Osteocyte (in vitro differentiated cells): ENCODE measurements around the gene LRRN3. TPM values are rescaled to one million over a fixed set of nuclear protein-coding genes. Genes with fewer than 3 reads are reported as not detected.
A peak's percentile ranks its signal among the peaks of the same experiment; 100 is the strongest.

Experiments
- DNase-seq: peaks from one replicate; pipeline ENCODE4 v3.0.0; 2021; ENCODE audit warnings: mixed read lengths; ENCODE audit not compliant: unreplicated experiment; ENCODE audit errors: extremely low spot score
- H3K27ac Mint-ChIP-seq: one replicate; pipeline ENCODE4 v1.8.0; 2021; ENCODE audit warnings: mild to moderate bottlenecking, mixed read lengths; ENCODE audit not compliant: unreplicated experiment
- H3K27me3 Mint-ChIP-seq: one replicate; pipeline ENCODE4 v1.8.0; 2021; ENCODE audit warnings: mixed read lengths; ENCODE audit not compliant: unreplicated experiment
- H3K36me3 Mint-ChIP-seq: one replicate; pipeline ENCODE4 v1.8.0; 2021; ENCODE audit warnings: mixed read lengths; ENCODE audit not compliant: unreplicated experiment
- H3K4me1 Mint-ChIP-seq: one replicate; pipeline ENCODE4 v1.8.0; 2021; ENCODE audit warnings: mixed read lengths; ENCODE audit not compliant: unreplicated experiment
- H3K4me3 Mint-ChIP-seq: one replicate; pipeline ENCODE4 v1.8.0; 2021; ENCODE audit warnings: mild to moderate bottlenecking, moderate library complexity, mixed read lengths; ENCODE audit not compliant: unreplicated experiment
- H3K9me3 Mint-ChIP-seq: one replicate; pipeline ENCODE4 v1.8.0; 2021; ENCODE audit warnings: mixed read lengths; ENCODE audit not compliant: unreplicated experiment
- CTCF ChIP-seq: fragments of 200-600 bp; sonication (generic); IDR thresholded peaks from 2 replicates; pipeline ENCODE4 v1.5.0; 2021; ENCODE audit warnings: antibody characterized with exemption, mild to moderate bottlenecking, moderate library complexity
- total RNA-seq: library from RNA; stranded (reverse); gene quantifications from 2 replicates; pipeline ENCODE4 v1.2.1, GENCODE V29; 2021

The LRRN3 gene
- total RNA-seq, 1 donor from 2014 or later, result 0.56 TPM

DNA sequence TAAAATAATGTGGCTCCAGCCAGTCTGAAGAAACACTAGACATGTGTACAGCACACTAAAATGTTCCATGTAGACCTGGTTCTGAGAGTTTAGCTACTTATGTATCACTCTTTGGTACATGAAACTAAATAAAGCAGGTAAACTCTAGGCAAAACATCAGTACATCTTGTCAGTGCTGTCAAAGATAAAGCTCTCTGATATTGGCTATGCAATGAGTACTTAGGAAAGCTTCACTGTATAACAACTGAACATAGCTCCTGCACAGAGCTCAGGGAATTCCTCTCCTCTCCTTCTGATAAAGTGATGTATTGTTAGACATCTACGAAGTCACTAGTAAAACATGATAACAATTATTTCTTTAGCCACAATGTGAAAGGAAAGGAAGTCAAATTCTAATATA is 3.5 kb downstream of the LRRN3 start:
- Mint-ChIP-seq H3K9me3 (no peaks in the 10 kb centered on the region), H3K4me1 (peaks cover 16% of the 10 kb centered on the region), H3K27ac (no peak overlapping the region), H3K27me3 (peaks cover 6% of the 10 kb centered on the region), H3K36me3 (no peaks in the 10 kb centered on the region), H3K4me3 (no peak overlapping the region)
- TF ChIP-seq CTCF, result no peak
- DNase-seq, result no peak

- no peaks in the 10 kb centered on the region for H3K36me3 Mint-ChIP-seq
- H3K27me3 Mint-ChIP-seq, result peaks cover 2% of the 10 kb centered on the region
- DNase-seq, result no peak
- no peak overlapping the region for H3K27ac Mint-ChIP-seq
- no peak for TF ChIP-seq CTCF
- H3K9me3 Mint-ChIP-seq, result no peaks in the 10 kb centered on the region
- H3K4me3 Mint-ChIP-seq, result no peak overlapping the region
- peaks cover 5% of the 10 kb centered on the region for H3K4me1 Mint-ChIP-seq
Observed at GRCh38 chr7:111096997-111097396, 6.1 kb downstream of the LRRN3 start.

GRCh38 chr7:111098011-111098925 is 7.3 kb downstream of the LRRN3 start:
- Mint-ChIP-seq H3K27me3 (no peaks in the 10 kb centered on the region), H3K4me3 (no peak overlapping the region), H3K27ac (no peak overlapping the region), H3K36me3 (no peaks in the 10 kb centered on the region), H3K9me3 (no peaks in the 10 kb centered on the region), H3K4me1 (peaks cover 2% of the 10 kb centered on the region)
- TF ChIP-seq CTCF, result peak; percentile 66
- no peak for DNase-seq

- H3K9me3 Mint-ChIP-seq, result no peaks in the 10 kb centered on the region
- TF ChIP-seq CTCF, result no peak
- H3K4me3 Mint-ChIP-seq, result no peak overlapping the region
- no peaks in the 10 kb centered on the region for H3K36me3 Mint-ChIP-seq
- no peak for DNase-seq
- H3K27ac Mint-ChIP-seq, result no peak overlapping the region
- no peaks in the 10 kb centered on the region for H3K27me3 Mint-ChIP-seq
- H3K4me1 Mint-ChIP-seq, result peaks cover 2% of the 10 kb centered on the region
Observed at GRCh38 chr7:111098926-111099250, 8.0 kb downstream of the LRRN3 start.

GRCh38 chr7:111101856-111102646 is 11.1 kb downstream of the LRRN3 start:
- no peak overlapping the region for H3K4me3 Mint-ChIP-seq
- H3K9me3 Mint-ChIP-seq, result no peaks in the 10 kb centered on the region
- H3K36me3 Mint-ChIP-seq, result no peaks in the 10 kb centered on the region
- H3K27ac Mint-ChIP-seq, result no peak overlapping the region
- no peaks in the 10 kb centered on the region for H3K27me3 Mint-ChIP-seq
- no peak for DNase-seq
- peaks cover 2% of the 10 kb centered on the region for H3K4me1 Mint-ChIP-seq
- TF ChIP-seq CTCF, result no peak
